ENCODE measurements around the gene ZNF488. TPM values are rescaled to one million over a fixed set of nuclear protein-coding genes. Genes with fewer than 3 reads are reported as not detected.

ZNF488 gene
- total RNA-seq, 1 donor from 2014 or later: not detected

GRCh38 chr10:47370878-47371277, 13.2 kb downstream of the ZNF488 start:
- intact Hi-C loops (cut with DNase I): no loop called here
- DNase-seq (ENCODE audit: missing footprints): no peak

GRCh38 chr10:47370015-47370767, 13.9 kb downstream of the ZNF488 start:
- intact Hi-C loops (cut with DNase I): no loop called here
- no peak for DNase-seq (ENCODE audit: missing footprints)
- ATAC-seq: no peak

More at GRCh38 chr10:47370878-47371277, 13.2 kb downstream of the ZNF488 start:
- no peak for ATAC-seq

DNA sequence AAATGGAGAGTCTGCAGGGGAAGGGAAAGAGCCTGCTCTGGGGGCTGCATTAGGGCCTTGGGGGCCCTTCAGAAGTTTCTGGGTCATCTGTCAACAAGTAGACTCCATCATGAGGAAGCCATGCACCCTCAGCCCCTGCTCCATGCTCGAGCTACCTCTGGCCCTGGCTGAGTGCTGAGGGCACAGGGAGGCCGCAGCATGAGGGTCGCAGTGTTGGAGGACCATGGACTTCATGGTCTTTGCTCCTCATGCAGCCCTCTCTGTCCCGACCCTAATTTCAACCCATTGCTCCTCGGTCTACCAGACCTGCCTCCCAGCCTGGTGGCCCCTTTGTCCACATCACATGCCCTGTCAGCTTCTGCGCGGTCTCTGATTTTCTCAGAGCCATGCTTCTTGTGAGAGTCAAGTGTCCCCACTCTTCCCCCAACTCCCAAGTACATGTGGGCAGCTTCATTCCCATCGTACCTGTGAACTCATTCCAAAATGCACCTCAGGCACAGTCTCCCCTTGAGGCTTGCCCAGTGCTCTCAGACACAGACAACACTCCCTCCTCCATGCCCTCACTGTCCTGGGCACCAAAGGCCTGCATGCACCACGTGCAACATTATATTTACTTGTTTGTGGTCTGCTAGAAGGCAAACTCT, 14.7 kb downstream of the ZNF488 start:
- ATAC-seq: no peak
- no peak for DNase-seq (ENCODE audit: missing footprints)
- intact Hi-C loops (cut with DNase I): no loop called here

DNA sequence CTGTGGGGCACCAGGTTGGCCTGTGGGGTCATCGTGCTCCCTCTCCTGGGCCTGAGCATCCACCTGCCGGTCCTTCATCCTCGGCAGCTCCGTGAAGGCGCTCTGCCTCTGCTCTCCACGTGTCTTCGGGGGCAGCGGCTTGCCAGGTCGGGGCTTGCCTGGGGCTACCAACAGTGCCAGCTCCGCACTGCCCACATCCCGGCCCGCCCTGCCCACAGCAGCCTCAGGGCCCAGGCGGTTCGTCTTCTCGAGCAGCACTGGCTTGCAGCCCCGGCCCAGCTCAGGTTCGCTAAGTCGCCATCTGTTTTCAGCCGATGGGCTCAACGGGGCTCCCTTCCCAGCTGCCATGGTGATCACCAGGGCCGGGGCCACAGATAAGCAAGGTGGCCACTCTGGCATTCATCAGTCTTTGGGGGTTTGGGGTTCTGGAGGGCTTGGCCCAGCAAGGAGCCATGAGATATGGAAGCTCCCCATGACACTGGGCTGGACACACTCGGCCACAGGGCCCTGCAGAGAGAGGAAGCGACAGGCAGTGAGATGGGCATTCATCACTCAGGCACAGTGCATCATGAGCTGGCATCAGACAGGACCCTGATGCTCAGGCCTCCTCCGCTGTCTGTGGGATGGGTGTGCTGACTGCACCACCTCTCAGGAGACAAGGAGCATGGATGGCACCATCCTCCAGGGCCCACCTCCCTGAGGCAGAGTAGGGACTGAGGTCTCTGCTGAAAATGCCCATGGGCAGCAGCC, 15.5 kb downstream of the ZNF488 start:
- intact Hi-C loops (cut with DNase I): no loop called here
- ATAC-seq (no peak), DNase-seq (ENCODE audit: missing footprints) (no peak)

DNA sequence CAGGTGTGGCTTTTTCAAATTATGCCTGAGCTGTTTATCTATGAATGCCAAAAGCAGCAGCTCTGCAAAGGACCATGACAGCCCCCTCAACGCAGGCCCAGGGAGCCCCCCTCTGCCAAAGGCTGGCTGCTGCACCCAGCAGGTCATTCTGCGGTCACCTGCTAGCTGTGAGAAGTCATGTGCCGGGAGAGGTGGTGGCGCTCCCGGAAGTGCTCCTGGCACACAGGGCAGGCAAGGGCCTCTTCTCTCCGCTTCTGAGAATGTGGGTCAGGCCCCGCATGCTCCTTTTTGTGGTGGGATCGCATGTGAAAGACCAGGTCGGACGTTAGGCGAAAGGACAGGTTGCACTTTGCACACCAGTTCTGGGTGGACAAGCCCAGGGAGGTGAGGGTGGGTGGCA, 16.4 kb downstream of the ZNF488 start:
- DNase-seq (ENCODE audit: missing footprints) (no peak), ATAC-seq (no peak)
- intact Hi-C loops (cut with DNase I): no loop called here

GRCh38 chr10:47366731-47367460, 17.2 kb downstream of the ZNF488 start:
- intact Hi-C loops (cut with DNase I): no loop called here
- no peak for DNase-seq (ENCODE audit: missing footprints)

GRCh38 chr10:47366181-47366631, 17.9 kb downstream of the ZNF488 start:
- DNase-seq (ENCODE audit: missing footprints) (no peak), ATAC-seq (no peak)
- intact Hi-C loops (cut with DNase I): no loop called here

More at GRCh38 chr10:47366731-47367460, 17.2 kb downstream of the ZNF488 start:
- ATAC-seq: no peak

- intact Hi-C loops (cut with DNase I): no loop called here
- ATAC-seq: no peak
- no peak for DNase-seq (ENCODE audit: missing footprints)
Measured at GRCh38 chr10:47365431-47366180, 18.5 kb downstream of the ZNF488 start.

- intact Hi-C loops (cut with DNase I): no loop called here
- DNase-seq (ENCODE audit: missing footprints) (no peak), ATAC-seq (no peak)
Measured at GRCh38 chr10:47364911-47365310, 19.2 kb downstream of the ZNF488 start.

- DNase-seq (ENCODE audit: missing footprints): no peak
- no peak for ATAC-seq
- intact Hi-C loops (cut with DNase I): no loop called here
Measured at GRCh38 chr10:47364366-47364765, 19.7 kb downstream of the ZNF488 start.

GRCh38 chr10:47363781-47364180, 20.3 kb downstream of the ZNF488 start:
- intact Hi-C loops (cut with DNase I): no loop called here
- ATAC-seq (no peak), DNase-seq (ENCODE audit: missing footprints) (no peak)

- intact Hi-C loops (cut with DNase I): no loop called here
- DNase-seq (ENCODE audit: missing footprints) (no peak), ATAC-seq (no peak)
Measured at GRCh38 chr10:47362199-47362598, 21.9 kb downstream of the ZNF488 start.

GRCh38 chr10:47361293-47361692, 22.8 kb downstream of the ZNF488 start:
- intact Hi-C loops (cut with DNase I): no loop called here
- ATAC-seq (peak; percentile 32), DNase-seq (ENCODE audit: missing footprints) (no peak)

DNA sequence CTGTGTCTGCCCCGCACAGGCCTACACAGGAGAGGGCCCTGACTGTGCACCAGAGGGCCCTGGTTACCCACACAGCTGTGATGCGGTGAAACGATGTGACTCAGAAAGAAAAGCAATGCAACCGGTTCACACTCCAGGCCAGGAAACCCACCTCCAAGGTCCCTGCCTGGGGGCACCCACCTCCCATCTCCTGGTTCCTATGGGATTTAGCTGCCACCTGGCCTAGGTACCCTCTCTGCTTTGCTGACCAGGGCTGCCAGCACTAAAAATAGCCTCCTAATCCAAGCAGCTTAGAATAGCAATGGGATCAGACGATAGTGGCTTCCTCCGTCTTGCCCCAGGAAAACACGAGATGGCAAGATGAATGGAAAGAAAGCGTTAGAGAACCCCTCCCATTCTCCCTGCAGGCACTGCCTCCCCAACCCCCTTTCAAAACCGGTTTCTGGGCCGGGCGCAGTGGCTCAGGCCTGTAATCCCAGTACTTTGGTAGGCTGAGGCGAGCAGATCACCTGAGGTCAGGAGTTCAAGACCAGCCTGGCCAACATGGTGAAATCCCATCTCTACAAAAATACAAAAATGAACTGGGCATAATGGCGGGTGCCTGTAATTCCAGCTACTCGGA, 23.6 kb downstream of the ZNF488 start:
- ATAC-seq (peak; percentile 54), DNase-seq (ENCODE audit: missing footprints) (no peak)
- intact Hi-C loops (cut with DNase I): no loop called here

- no peak for DNase-seq (ENCODE audit: missing footprints)
- intact Hi-C loops (cut with DNase I): no loop called here
- no peak for ATAC-seq
Measured at GRCh38 chr10:47359626-47360418, 24.3 kb downstream of the ZNF488 start.

DNA sequence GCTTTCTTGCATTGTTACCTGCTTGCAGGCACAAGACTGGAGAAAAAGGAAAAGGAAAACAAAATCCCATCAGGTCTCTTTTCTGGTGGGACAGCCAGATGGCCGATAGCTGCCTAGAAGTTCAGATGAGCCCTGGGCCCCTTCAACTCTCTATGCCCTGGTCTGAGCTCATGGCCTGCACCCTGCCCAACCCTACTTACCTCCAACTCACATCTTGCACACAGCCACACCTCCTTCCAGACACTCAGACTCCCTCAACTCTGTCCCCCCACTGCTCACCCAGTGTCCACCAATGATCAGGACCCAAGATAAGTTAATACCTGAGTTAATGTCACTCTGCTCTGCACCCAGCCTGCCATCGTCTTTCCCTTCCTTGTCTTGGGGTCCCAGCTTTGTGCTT, 25.0 kb downstream of the ZNF488 start:
- no peak for ATAC-seq
- intact Hi-C loops (cut with DNase I): no loop called here
- no peak for DNase-seq (ENCODE audit: missing footprints)

DNA sequence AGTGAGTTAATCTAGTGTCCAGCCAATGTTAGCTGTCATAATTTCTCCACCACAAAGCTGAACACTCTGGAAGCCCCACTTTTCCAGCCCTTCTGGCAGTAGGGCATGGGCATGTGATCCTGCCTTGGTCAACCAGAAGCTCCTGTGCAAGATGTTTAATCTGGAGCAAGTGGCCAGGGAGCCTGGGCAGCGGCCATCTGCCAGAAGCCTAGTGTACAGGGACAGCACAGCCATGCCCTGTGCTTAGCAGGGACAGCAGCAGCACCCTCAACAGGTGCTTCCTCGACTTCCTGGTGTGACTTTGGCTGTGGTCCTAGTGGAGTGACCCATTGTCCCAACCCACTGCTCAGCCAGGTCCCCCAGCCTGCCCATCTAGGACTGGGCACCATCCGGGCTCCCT, 25.6 kb downstream of the ZNF488 start:
- ATAC-seq (no peak), DNase-seq (ENCODE audit: missing footprints) (no peak)
- intact Hi-C loops (cut with DNase I): no loop called here

Data from Right ventricle myocardium inferior (tissue), 1 donor.